ENCODE results near the gene ZNRF3.

DNA sequence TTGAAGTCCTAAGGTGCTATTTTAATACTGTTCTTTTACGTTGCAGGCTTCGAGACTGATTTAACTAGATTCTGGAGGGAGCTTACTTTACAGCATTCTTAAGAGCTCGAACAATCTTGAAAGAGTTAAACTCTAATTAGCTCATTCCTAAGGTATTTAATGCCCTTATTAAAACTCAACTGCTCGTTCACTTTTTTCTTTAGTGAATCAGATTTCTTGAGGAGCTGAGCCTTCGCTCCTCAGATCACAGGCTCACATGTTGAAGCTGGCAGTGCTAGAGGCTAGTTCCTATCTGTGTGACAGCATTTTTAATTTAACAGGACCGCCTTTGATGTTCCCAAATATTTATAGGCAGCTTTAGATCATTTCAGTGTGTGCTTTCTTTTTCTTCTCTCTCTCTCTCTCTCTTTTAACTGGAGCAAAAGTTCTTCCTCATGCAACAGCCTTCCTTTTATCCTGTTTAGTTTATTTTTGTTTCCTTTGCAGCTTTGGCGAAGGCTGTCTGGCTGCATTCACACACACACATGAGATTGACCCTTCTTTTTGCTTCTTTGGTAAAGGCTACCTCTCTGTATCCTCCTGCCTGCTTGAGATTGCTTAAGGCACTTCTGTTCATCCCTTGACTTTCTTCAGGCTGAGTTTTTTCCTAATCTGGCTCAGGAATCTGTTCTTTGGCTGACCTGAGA is 21.0 kb downstream of the ZNRF3 start:
- TF ChIP-seq, protein P1, sequence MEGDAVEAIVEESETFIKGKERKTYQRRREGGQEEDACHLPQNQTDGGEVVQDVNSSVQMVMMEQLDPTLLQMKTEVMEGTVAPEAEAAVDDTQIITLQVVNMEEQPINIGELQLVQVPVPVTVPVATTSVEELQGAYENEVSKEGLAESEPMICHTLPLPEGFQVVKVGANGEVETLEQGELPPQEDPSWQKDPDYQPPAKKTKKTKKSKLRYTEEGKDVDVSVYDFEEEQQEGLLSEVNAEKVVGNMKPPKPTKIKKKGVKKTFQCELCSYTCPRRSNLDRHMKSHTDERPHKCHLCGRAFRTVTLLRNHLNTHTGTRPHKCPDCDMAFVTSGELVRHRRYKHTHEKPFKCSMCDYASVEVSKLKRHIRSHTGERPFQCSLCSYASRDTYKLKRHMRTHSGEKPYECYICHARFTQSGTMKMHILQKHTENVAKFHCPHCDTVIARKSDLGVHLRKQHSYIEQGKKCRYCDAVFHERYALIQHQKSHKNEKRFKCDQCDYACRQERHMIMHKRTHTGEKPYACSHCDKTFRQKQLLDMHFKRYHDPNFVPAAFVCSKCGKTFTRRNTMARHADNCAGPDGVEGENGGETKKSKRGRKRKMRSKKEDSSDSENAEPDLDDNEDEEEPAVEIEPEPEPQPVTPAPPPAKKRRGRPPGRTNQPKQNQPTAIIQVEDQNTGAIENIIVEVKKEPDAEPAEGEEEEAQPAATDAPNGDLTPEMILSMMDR (IDR thresholded peaks at IDR 0.05; ENCODE audit: insufficient read depth, low read length, poor library complexity, severe bottlenecking) = no peak
- TF ChIP-seq EZH2phosphoT487 (conservative IDR thresholded peaks at IDR 0.05; ENCODE audit: low read length) = no peak

All from SU-DHL-6 (cell line).